ENCODE results near the gene CRY1. TPM values are rescaled to one million over a fixed set of nuclear protein-coding genes. Genes with fewer than 3 reads are reported as not detected.
"Not testable (repeated sequence)": the region's sequence is repeated elsewhere in the genome, so short reads cannot be mapped to it uniquely, and the experiment has no call there.

The CRY1 gene
- total RNA-seq, 2 experiments from 2014 or later, result 23.5 to 24.1 TPM

- Mint-ChIP-seq H3K4me1 (ENCODE audit: low read depth) (peaks cover 11% of the 10 kb centered on the region), H3K27ac (no peak overlapping the region), H3K36me3 (peaks cover 1% of the 10 kb centered on the region), H3K9me3 (peaks cover 7% of the 10 kb centered on the region), H3K27me3 (no peaks in the 10 kb centered on the region), H3K4me3 (no peak overlapping the region)
- no peak for DNase-seq
- intact Hi-C loops (cut with micrococcal nuclease), result loop anchor here (5.0 to 10.0 kb wide), 5 partner anchors 196 to 1757 kb away; partner anchors contain the start of genes C12orf75, PRDM4, RIC8B and TCP11L2
- ChIA-PET POLR2A (interaction anchor here (0.7 kb wide), 1 partner anchor 90 kb away, joined by 3 read pairs; no protein-coding TSS in a partner anchor), CTCF (interaction anchor here (0.8 to 6.3 kb wide), 12 partner anchors 12 to 519 kb away, joined by 3 to 58 read pairs (median 4); partner anchors contain the start of gene TMEM263)
Observed at GRCh38 chr12:107091381-107091780, 2.0 kb downstream of the CRY1 start.

- intact Hi-C loops (cut with micrococcal nuclease), result loop anchor here (5.0 to 10.0 kb wide), 5 partner anchors 197 to 1756 kb away; partner anchors contain the start of genes C12orf75, PRDM4, RIC8B and TCP11L2
- peaks cover under 1% of the 10 kb centered on the region for H3K9me3 Mint-ChIP-seq
- CTCF ChIA-PET, result interaction anchor here (0.8 to 6.3 kb wide), 5 partner anchors 8 to 520 kb away, joined by 3 to 58 read pairs (median 4); no protein-coding TSS in a partner anchor
Observed at GRCh38 chr12:107090711-107091110, 2.6 kb downstream of the CRY1 start.

GRCh38 chr12:107088912-107089311 is 4.4 kb downstream of the CRY1 start:
- Mint-ChIP-seq H3K27me3 (no peaks in the 10 kb centered on the region), H3K27ac (no peak overlapping the region), H3K9me3 (no peaks in the 10 kb centered on the region), H3K4me3 (no peak overlapping the region), H3K36me3 (peaks cover 3% of the 10 kb centered on the region), H3K4me1 (ENCODE audit: low read depth) (peaks cover 5% of the 10 kb centered on the region)
- CTCF ChIA-PET, result interaction anchor here (0.6 to 6.3 kb wide), 5 partner anchors 8 to 702 kb away, joined by 3 to 58 read pairs (median 4); no protein-coding TSS in a partner anchor
- POLR2A ChIA-PET, result no interaction called here
- no peak for DNase-seq
- intact Hi-C loops (cut with micrococcal nuclease), result no loop called here

More at GRCh38 chr12:107090711-107091110, 2.6 kb downstream of the CRY1 start:
- H3K27me3 Mint-ChIP-seq, result no peaks in the 10 kb centered on the region
- peaks cover 11% of the 10 kb centered on the region for H3K4me1 Mint-ChIP-seq (ENCODE audit: low read depth)
- H3K27ac Mint-ChIP-seq, result no peak overlapping the region
- POLR2A ChIA-PET, result no interaction called here
- H3K4me3 Mint-ChIP-seq, result no peak overlapping the region
- no peak for DNase-seq
- H3K36me3 Mint-ChIP-seq, result peaks cover 3% of the 10 kb centered on the region

GRCh38 chr12:107086314-107086713 is 7.0 kb downstream of the CRY1 start:
- intact Hi-C loops (cut with micrococcal nuclease), result no loop called here
- Mint-ChIP-seq H3K4me1 (ENCODE audit: low read depth) (peaks cover 5% of the 10 kb centered on the region), H3K4me3 (no peak overlapping the region), H3K36me3 (peaks cover 9% of the 10 kb centered on the region), H3K27me3 (no peaks in the 10 kb centered on the region), H3K27ac (no peak overlapping the region), H3K9me3 (peaks cover 14% of the 10 kb centered on the region)
- ChIA-PET CTCF (no interaction called here), POLR2A (no interaction called here)
- no peak for DNase-seq

GRCh38 chr12:107081778-107082177 is 11.6 kb downstream of the CRY1 start:
- Mint-ChIP-seq H3K4me1 (ENCODE audit: low read depth) (peaks cover 6% of the 10 kb centered on the region), H3K9me3 (peaks cover 14% of the 10 kb centered on the region), H3K36me3 (peaks cover 9% of the 10 kb centered on the region), H3K27me3 (no peaks in the 10 kb centered on the region), H3K4me3 (no peak overlapping the region), H3K27ac (no peak overlapping the region)
- DNase-seq, result no peak
- POLR2A ChIA-PET, result no interaction called here
- CTCF ChIA-PET, result interaction anchor here (3.8 kb wide), 1 partner anchor 24 kb away, joined by 16 read pairs; no protein-coding TSS in a partner anchor
- intact Hi-C loops (cut with micrococcal nuclease), result no loop called here

GRCh38 chr12:107080299-107080698 is 13.1 kb downstream of the CRY1 start:
- no peak overlapping the region for H3K4me3 Mint-ChIP-seq
- H3K27ac Mint-ChIP-seq, result no peak overlapping the region
- intact Hi-C loops (cut with micrococcal nuclease), result no loop called here
- peaks cover 7% of the 10 kb centered on the region for H3K36me3 Mint-ChIP-seq
- ChIA-PET POLR2A (no interaction called here), CTCF (interaction anchor here (0.6 to 3.8 kb wide), 6 partner anchors 9 to 74 kb away, joined by 3 to 16 read pairs (median 4); no protein-coding TSS in a partner anchor)
- peaks cover 14% of the 10 kb centered on the region for H3K9me3 Mint-ChIP-seq
- DNase-seq, result no peak
- no peaks in the 10 kb centered on the region for H3K27me3 Mint-ChIP-seq
- peaks cover 9% of the 10 kb centered on the region for H3K4me1 Mint-ChIP-seq (ENCODE audit: low read depth)

GRCh38 chr12:107079172-107080011 is 14.0 kb downstream of the CRY1 start:
- no peak overlapping the region for H3K27ac Mint-ChIP-seq
- POLR2A ChIA-PET, result no interaction called here
- CTCF ChIA-PET, result interaction anchor here (0.6 to 3.8 kb wide), 11 partner anchors 8 to 512 kb away, joined by 3 to 16 read pairs (median 4); no protein-coding TSS in a partner anchor
- no peak for DNase-seq
- peaks cover 7% of the 10 kb centered on the region for H3K36me3 Mint-ChIP-seq
- H3K27me3 Mint-ChIP-seq, result no peaks in the 10 kb centered on the region
- H3K4me3 Mint-ChIP-seq, result no peak overlapping the region
- peaks cover 7% of the 10 kb centered on the region for H3K4me1 Mint-ChIP-seq (ENCODE audit: low read depth)
- H3K9me3 Mint-ChIP-seq, result peaks cover 14% of the 10 kb centered on the region
- intact Hi-C loops (cut with micrococcal nuclease), result loop anchor here (2.0 kb wide), 1 partner anchor 13 kb away; the partner anchor contains the start of gene CRY1

- H3K9me3 Mint-ChIP-seq; intact Hi-C loops (cut with micrococcal nuclease); H3K4me3 Mint-ChIP-seq; DNase-seq; POLR2A ChIA-PET; H3K36me3 Mint-ChIP-seq; CTCF ChIA-PET; H3K27me3 Mint-ChIP-seq; H3K4me1 Mint-ChIP-seq (ENCODE audit: low read depth); H3K27ac Mint-ChIP-seq: not testable (repeated sequence)
Observed at GRCh38 chr12:107073266-107073665, 20.1 kb downstream of the CRY1 start.

- POLR2A ChIA-PET, result no interaction called here
- CTCF ChIA-PET, result interaction anchor here (1.4 kb wide), 1 partner anchor 38 kb away, joined by 3 read pairs; no protein-coding TSS in a partner anchor
- intact Hi-C loops (cut with micrococcal nuclease), result no loop called here
- H3K27me3 Mint-ChIP-seq, result no peaks in the 10 kb centered on the region
- no peak overlapping the region for H3K27ac Mint-ChIP-seq
- peaks cover 15% of the 10 kb centered on the region for H3K9me3 Mint-ChIP-seq
- H3K36me3 Mint-ChIP-seq, result peaks cover 20% of the 10 kb centered on the region
- H3K4me3 Mint-ChIP-seq, result no peak overlapping the region
- DNase-seq, result no peak
- H3K4me1 Mint-ChIP-seq (ENCODE audit: low read depth), result peaks cover 2% of the 10 kb centered on the region
Observed at GRCh38 chr12:107066691-107067090, 26.7 kb downstream of the CRY1 start.

- POLR2A ChIA-PET, result no interaction called here
- Mint-ChIP-seq H3K27ac (no peak overlapping the region), H3K4me1 (ENCODE audit: low read depth) (peaks cover 2% of the 10 kb centered on the region)
Observed at GRCh38 chr12:107064687-107065086, 28.7 kb downstream of the CRY1 start.

GRCh38 chr12:107064243-107064642 is 29.1 kb downstream of the CRY1 start:
- intact Hi-C loops (cut with micrococcal nuclease), result no loop called here
- Mint-ChIP-seq H3K36me3 (peaks cover 20% of the 10 kb centered on the region), H3K4me3 (no peak overlapping the region), H3K27ac (no peak overlapping the region), H3K9me3 (peaks cover 15% of the 10 kb centered on the region), H3K4me1 (ENCODE audit: low read depth) (peaks cover 2% of the 10 kb centered on the region), H3K27me3 (no peaks in the 10 kb centered on the region)
- ChIA-PET POLR2A (no interaction called here), CTCF (no interaction called here)
- DNase-seq, result no peak

More at GRCh38 chr12:107064687-107065086, 28.7 kb downstream of the CRY1 start:
- H3K27me3 Mint-ChIP-seq, result no peaks in the 10 kb centered on the region
- peaks cover 20% of the 10 kb centered on the region for H3K36me3 Mint-ChIP-seq
- CTCF ChIA-PET, result no interaction called here
- peaks cover 15% of the 10 kb centered on the region for H3K9me3 Mint-ChIP-seq
- no peak for DNase-seq
- intact Hi-C loops (cut with micrococcal nuclease), result no loop called here
- H3K4me3 Mint-ChIP-seq, result no peak overlapping the region

- CTCF ChIA-PET, result interaction anchor here (1.7 kb wide), 1 partner anchor 47 kb away, joined by 4 read pairs; no protein-coding TSS in a partner anchor
- peaks cover 7% of the 10 kb centered on the region for H3K4me1 Mint-ChIP-seq (ENCODE audit: low read depth)
Observed at GRCh38 chr12:107058190-107058589, 35.2 kb downstream of the CRY1 start.

More at GRCh38 chr12:107058190-107058589, 35.2 kb downstream of the CRY1 start:
- Mint-ChIP-seq H3K36me3 (peaks cover 6% of the 10 kb centered on the region), H3K9me3 (peaks cover 6% of the 10 kb centered on the region), H3K4me3 (no peak overlapping the region), H3K27me3 (no peaks in the 10 kb centered on the region), H3K27ac (no peak overlapping the region)
- POLR2A ChIA-PET, result no interaction called here
- intact Hi-C loops (cut with micrococcal nuclease), result no loop called here
- DNase-seq, result no peak
